ENCODE data around the gene SLC13A5.
A peak's percentile ranks its signal among the peaks of the same experiment; 100 is the strongest.
"Not testable (repeated sequence)": the region's sequence is repeated elsewhere in the genome, so short reads cannot be mapped to it uniquely, and the experiment has no call there.

SLC13A5 gene

DNA sequence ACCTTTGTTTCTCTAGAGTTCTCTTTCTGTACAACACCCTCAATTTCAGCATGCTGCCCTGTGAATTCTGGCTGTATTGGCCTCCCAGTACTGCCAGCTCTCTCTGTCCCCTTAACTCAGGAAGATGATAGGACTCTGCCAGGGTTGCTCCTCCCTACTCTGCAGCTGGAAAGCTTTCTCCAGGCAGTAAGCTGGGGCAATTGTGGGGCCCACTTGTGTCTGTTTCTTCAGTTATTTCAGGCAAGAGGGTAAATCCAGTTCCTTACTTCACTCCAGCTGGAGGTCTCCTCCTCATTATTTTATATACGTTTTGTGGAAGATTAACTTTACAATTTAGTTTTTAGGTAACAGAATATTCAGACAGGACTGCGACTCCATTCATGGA, 51.7 kb downstream of the SLC13A5 start:
- DNase-seq (ENCODE audit: low spot score) = no peak

GRCh38 chr17:6660805-6661463, 52.2 kb downstream of the SLC13A5 start:
- DNase-seq (ENCODE audit: low spot score) = no peak

- DNase-seq (ENCODE audit: low spot score) = no peak
These were observed 53.1 kb downstream of the SLC13A5 start for GRCh38 chr17:6660101-6660500.

DNA sequence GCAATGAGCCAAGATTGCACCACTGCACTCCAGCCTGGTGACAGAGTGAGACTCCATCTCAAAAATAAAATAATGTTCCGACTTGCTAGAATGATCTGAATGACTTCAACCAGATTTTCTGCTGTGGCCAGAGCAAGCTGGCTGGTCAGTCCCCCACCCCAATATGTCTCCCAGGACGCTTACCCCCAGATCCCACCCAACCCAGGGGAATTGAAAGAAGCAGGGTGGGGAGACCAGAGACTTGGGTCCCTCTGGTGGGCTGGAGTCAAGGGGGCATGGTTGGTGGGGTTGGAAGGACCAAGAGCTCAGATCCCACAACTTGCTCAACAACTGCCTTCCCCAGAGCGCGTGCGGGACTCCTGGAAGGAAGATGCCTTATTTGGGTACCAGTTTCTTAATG, 54.8 kb downstream of the SLC13A5 start:
- DNase-seq (ENCODE audit: low spot score) = not testable (repeated sequence)

GRCh38 chr17:6657633-6658287, 55.4 kb downstream of the SLC13A5 start:
- no peak for DNase-seq (ENCODE audit: low spot score)

- not testable (repeated sequence) for DNase-seq (ENCODE audit: low spot score)
These were observed 56.2 kb downstream of the SLC13A5 start for GRCh38 chr17:6656797-6657632.

GRCh38 chr17:6655732-6656361, 57.3 kb downstream of the SLC13A5 start:
- DNase-seq (ENCODE audit: low spot score) = not testable (repeated sequence)

DNA sequence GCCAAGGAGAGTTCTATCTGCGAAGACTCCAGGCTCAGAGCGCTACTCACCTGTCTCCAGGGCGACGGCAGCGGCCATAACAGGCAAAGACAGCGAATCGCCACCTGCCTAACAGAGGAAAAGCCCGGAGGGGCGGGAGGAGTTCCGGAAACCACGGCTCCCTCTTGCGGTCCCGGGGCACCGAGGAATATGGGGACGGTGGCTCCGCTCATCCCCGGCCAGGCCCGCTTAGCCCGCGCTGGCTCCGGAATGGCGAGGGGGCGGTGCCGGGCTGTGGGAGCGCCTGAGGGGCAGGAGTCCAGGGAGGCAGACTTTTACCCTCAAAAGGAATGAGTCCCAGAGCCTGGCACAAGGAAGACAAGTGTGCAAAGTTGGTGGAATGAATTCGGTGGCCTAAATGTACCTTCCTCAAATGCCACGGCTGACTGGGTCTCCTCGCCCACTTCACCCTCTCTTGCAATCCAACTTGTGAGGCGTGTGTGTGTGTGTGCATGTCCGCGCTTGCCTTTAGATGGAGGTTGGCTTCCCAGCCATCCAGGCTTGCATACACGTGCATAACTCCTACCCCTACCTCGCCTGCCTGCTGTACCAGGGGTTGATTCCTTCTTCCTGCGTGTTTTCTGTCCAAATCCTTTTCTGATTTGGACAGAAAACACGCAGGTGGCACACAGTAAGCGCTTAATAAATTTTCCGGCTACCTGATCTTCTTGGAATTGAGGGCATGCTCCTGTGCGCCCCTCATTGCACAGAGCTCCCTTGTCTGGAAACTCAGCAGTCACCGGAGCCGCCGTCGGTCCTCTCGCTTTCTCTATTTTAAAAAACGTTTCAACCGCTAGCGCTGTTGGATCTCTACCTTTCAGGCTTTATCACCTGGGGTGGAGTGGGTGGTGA, 58.1 kb downstream of the SLC13A5 start:
- no peak for DNase-seq (ENCODE audit: low spot score)

GRCh38 chr17:6651919-6652452, 61.2 kb downstream of the SLC13A5 start:
- peak; percentile 48 for DNase-seq (ENCODE audit: low spot score)

DNA sequence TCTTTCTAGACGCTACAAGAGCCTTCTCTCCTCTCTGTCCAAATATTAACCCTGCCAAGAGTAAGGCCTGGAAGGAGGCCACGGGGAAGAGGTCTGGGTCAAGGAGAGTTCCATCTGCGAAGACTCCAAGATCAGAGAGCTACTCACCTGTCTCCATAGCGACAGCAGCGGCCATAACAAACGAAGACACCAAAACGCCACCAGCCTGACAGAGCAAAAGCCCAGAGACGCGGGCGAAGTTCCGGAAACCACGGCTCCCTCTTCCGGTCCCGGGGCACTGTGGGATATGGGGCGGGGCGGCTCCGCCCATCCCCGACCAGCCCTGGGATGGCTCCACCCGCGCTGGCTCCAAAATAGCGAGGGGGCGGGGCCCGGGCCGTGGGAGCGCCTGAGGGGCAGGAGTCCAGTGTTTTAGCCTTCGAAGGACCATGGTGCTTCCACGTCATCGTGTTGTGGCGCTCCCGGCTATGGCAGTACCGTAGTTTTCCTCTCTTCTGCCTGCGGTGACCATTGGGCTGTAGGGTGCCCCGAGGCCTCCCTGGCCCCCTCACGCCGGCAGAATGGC, 61.7 kb downstream of the SLC13A5 start, which contains the start of the genes C17orf100 and MED31:
C17orf100 (plus strand) TSS at position 409 of the 565 bp plus-strand sequence; CDS start at position 561, 152 bp downstream.
MED31 (minus strand) TSS at position 252 of the 565 bp plus-strand sequence; CDS start at position 175, 77 bp downstream.
- peak; percentile 91 for DNase-seq (ENCODE audit: low spot score)

DNA sequence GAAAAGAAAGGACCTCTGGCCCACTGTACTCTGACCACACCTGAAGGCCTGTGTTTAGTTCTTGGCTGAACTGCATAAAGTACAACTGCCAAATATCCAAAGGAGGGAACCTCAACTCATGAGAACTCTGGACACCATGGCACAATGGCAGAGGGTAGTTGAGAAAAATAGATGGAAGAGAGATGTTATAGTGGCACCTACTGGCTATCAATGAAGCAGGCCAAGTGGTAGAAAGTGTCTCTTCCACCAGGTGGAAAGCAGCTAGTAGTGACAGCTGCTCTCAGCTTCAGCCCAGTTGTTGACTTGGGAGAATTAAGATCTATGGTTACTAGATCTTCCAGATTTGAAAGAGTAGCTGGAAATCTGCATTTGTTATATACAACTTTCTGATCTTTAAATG, 65.0 kb downstream of the SLC13A5 start:
- no peak for DNase-seq (ENCODE audit: low spot score)

GRCh38 chr17:6643451-6644125, 69.6 kb downstream of the SLC13A5 start:
- DNase-seq (ENCODE audit: low spot score) = no peak

DNA sequence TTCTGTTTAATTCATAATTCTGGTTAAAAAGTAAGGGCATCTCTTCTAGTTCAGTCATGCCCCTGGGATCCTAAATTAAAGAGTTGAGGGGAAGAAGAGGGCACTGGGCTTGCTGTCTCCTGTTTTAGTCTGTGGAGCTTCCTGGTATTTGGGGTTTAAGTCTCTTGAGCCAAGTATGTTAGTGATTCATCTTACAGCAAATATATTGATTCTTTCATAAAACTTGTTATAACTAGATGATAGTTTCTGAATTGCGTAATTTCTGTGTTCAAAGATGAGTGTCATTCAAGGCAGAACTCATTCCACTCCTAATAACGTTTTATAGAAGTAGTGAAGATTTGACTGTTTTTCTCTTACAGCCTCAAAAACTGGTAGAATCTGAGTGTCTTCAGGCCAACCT, 70.6 kb downstream of the SLC13A5 start:
- DNase-seq (ENCODE audit: low spot score) = no peak

DNA sequence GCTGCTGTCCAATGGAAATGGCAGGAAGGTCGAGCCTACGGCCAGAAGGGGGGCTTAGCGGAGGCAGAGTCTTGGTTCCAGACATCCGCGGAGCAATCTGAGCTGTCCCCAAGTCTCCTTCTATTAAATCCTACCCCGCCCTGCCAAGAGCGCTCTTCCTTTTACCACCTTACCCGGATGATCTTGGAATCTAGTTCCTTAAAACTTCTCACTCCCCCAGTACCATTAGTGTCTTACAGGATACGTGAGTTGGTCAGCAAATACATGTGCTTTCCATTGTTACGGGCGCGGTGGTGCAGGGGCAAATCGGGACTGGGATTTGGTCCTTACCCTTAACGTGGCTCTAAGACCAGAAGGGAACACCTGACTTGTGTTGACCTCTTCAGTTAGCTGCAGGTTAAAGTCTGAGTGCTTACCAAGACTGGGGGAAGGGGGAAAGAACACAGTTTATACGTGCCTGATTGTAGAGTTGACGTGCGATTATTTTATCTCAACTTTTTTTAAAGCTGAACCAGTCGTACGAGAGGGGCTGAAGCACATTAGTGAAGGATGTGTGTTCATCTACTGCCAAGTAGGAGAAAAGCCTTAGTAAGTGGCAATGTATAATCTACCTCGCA, 71.8 kb downstream of the SLC13A5 start:
- DNase-seq (ENCODE audit: low spot score) = no peak

- DNase-seq (ENCODE audit: low spot score) = peak; percentile 48
These were observed 72.5 kb downstream of the SLC13A5 start, which contains the start of the genes KIAA0753 and TXNDC17 for GRCh38 chr17:6640536-6641246. KIAA0753 (minus strand) TSS chr17:6640711; CDS start chr17:6635103, 5,608 bp downstream. TXNDC17 (plus strand) TSS chr17:6641060; CDS start chr17:6641083, 23 bp downstream.

DNA sequence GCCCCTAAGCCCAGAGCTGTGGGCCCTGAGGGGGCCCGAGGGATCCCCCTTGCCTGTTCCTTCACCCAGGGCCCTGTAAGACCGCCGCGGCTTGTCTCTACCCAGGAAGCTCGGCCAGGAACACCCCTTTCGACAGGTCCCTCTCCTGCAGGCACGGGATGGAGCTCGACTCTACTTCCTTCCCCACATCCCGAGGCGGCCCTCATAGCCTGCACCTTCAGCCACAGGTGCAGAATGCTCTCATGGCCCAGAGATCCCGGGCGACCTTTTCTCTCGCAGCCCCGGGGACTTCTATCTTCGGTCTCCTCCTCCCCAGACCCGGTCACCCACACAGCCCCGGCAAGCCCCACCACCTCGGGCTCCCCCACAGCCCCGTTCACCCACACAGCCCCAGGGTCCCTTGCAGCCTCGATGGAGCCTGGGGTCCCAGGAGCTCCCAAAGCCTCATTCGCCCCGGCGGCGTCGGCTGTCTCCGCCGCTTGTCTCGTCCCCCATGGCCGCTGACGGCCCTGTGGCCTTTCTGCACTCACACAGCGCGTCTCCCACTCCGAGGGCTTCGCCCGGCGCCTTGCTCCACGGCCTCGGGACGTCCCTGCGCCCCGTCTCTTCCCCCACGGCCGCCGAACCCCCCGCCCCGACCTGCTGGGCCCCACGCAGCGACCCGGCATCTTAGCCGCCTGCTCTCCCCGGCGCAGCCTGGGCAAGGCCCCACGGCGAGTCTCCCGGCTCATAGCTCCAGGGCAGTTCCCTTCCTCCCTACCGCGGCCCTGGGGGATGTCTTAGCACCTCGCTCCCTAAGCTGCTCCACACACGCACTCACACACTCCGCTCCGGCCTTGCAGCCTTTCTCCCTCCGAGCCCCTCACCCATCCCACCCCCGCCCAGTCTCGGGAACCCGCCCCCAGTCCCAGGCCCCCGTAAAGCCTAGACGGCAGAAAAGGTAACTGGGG, 73.3 kb downstream of the SLC13A5 start:
- DNase-seq (ENCODE audit: low spot score) = no peak

DNA sequence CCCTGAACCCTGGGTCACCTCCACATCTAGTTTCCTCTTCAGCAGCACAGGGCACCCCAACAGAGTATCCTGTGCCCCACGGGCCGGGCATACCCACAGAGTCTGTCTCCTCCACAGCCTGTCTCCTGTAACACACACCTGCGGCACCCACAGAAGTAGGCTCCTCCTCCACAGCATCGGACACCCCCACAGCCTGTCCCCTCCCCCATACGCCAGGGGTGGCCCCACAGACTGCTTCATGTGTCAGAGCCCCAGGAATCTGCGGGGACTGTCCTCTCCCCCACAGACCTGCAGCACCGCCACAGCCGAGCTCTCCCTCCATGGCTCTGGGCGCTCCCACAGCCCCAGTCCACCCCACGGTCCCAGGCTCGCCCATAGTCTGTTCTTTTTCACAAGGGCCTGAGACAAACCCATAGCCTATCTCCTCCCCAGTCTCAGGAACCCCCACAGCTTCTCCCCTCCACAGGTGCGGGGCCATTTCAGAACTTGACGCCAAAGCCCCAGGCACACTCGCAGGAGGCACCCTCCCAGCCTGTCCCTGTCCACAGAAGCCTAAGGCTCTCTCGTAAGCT, 74.1 kb downstream of the SLC13A5 start:
- DNase-seq (ENCODE audit: low spot score) = no peak

Measured in HuH-7.5 (cell line).